Neural cell (in vitro differentiated cells): Measurements from ENCODE around the gene SULT1A2. TPM values are rescaled to one million over a fixed set of nuclear protein-coding genes. Genes with fewer than 3 reads are reported as not detected.

ENCODE experiments used
- H2AFZ ChIP-seq: fragments of 200-600, 300-800 bp; sonication (generic), shearing (Covaris generic); 2 replicates; pipeline ENCODE4 v1.6.0; 2014; ENCODE audit warnings: low read depth, mild to moderate bottlenecking, antibody characterized with exemption, low read length, moderate library complexity
- H3F3A ChIP-seq: fragments of 200-600 bp; shearing (Covaris generic); 2 replicates; pipeline ENCODE4 v1.6.1; 2016; ENCODE audit warnings: mild to moderate bottlenecking, moderate library complexity, mixed read lengths, antibody characterized with exemption, low read length; ENCODE audit not compliant: insufficient read depth, poor library complexity, severe bottlenecking
- H3K27ac ChIP-seq: fragments of 200-600, 300-800 bp; sonication (generic), shearing (Covaris generic); 2 replicates; pipeline ENCODE4 v1.5.1; 2014; ENCODE audit warnings: mild to moderate bottlenecking, low read length, moderate library complexity
- H3K27me3 ChIP-seq: fragments of 300-800, 200-600 bp; sonication (generic), shearing (Covaris generic); 2 replicates; pipeline ENCODE4 v1.6.0; 2014; ENCODE audit warnings: mild to moderate bottlenecking, low read depth, low read length, moderate library complexity; ENCODE audit not compliant: insufficient read depth
- H3K36me3 ChIP-seq: fragments of 300-800, 200-600 bp; sonication (generic), shearing (Covaris generic); 2 replicates; pipeline ENCODE4 v1.5.1; 2014; ENCODE audit warnings: mild to moderate bottlenecking, antibody characterized with exemption, low read length, moderate library complexity; ENCODE audit not compliant: insufficient read depth
- H3K4me2 ChIP-seq: fragments of 300-800, 200-600 bp; sonication (generic), shearing (Covaris generic); 2 replicates; pipeline ENCODE4 v1.6.0; 2014; ENCODE audit warnings: mild to moderate bottlenecking, low read length
- H3K4me3 ChIP-seq: fragments of 300-800, 200-600 bp; sonication (generic), shearing (Covaris generic); 2 replicates; pipeline ENCODE4 v1.5.1; 2014; ENCODE audit warnings: mild to moderate bottlenecking, low read length, moderate library complexity
- H3K79me2 ChIP-seq: fragments of 200-600 bp; shearing (Covaris generic); replicated peaks from 2 replicates; pipeline ENCODE4 v1.6.0; 2014; ENCODE audit warnings: mild to moderate bottlenecking, low read length, moderate library complexity; ENCODE audit not compliant: insufficient read depth
- H3K9ac ChIP-seq: fragments of 300-800, 200-600 bp; sonication (generic), shearing (Covaris generic); 2 replicates; pipeline ENCODE4 v1.6.1; 2016; ENCODE audit warnings: mild to moderate bottlenecking, low read length, mixed read lengths
- H3K9me2 ChIP-seq: fragments of 200-600 bp; shearing (Covaris generic); 2 replicates; pipeline ENCODE4 v1.6.1; 2016; ENCODE audit warnings: mild to moderate bottlenecking, low read length, mixed read lengths; ENCODE audit not compliant: insufficient read depth
- H3K9me3 ChIP-seq: fragments of 200-600, 300-800 bp; sonication (generic), shearing (Covaris generic); 2 replicates; pipeline ENCODE4 v1.6.1; 2016; ENCODE audit warnings: mild to moderate bottlenecking, mixed run types, low read length, moderate library complexity, mixed read lengths
- H4K20me1 ChIP-seq: fragments of 200-600 bp; shearing (Covaris generic); 2 replicates; pipeline ENCODE4 v1.6.1; 2016; ENCODE audit warnings: mild to moderate bottlenecking, mixed run types; ENCODE audit not compliant: insufficient read depth
- CTCF ChIP-seq: fragments of 450-650 bp; IDR thresholded peaks from 2 replicates; pipeline ENCODE4 v1.5.1; 2014; ENCODE audit warnings: antibody characterized with exemption, mild to moderate bottlenecking, moderate library complexity; ENCODE audit not compliant: poor library complexity, severe bottlenecking
- EP300 ChIP-seq: fragments of 450-650 bp; conservative IDR thresholded peaks from 2 replicates; pipeline ENCODE4 v1.6.1; 2014; ENCODE audit warnings: antibody characterized with exemption, mild to moderate bottlenecking, moderate library complexity; ENCODE audit not compliant: poor library complexity, severe bottlenecking
- EZH2 ChIP-seq: fragments of 200-600, 300-800 bp; shearing (Covaris generic), sonication (generic); IDR thresholded peaks from 2 replicates; pipeline ENCODE4 v1.6.1; 2014; ENCODE audit warnings: antibody characterized with exemption, low read length, borderline replicate concordance, mild to moderate bottlenecking; ENCODE audit not compliant: insufficient read depth, poor library complexity, severe bottlenecking
- MXI1 ChIP-seq: fragments of 450-650 bp; conservative IDR thresholded peaks from 2 replicates; pipeline ENCODE4 v1.6.1; 2014; ENCODE audit warnings: antibody characterized with exemption, mild to moderate bottlenecking; ENCODE audit not compliant: poor library complexity, severe bottlenecking
- POLR2AphosphoS5 ChIP-seq: IDR thresholded peaks from 2 replicates; pipeline ENCODE4 v1.6.1; 2012
- RAD21 ChIP-seq: fragments of 450-650 bp; conservative IDR thresholded peaks from 2 replicates; pipeline ENCODE4 v1.6.1; 2014; ENCODE audit warnings: antibody characterized with exemption, mild to moderate bottlenecking, moderate library complexity
- SMC3 ChIP-seq: fragments of 450-650 bp; conservative IDR thresholded peaks from 2 replicates; pipeline ENCODE4 v1.6.1; 2014; ENCODE audit warnings: antibody characterized with exemption, mild to moderate bottlenecking, moderate library complexity; ENCODE audit not compliant: poor library complexity
- TAF1 ChIP-seq: IDR thresholded peaks from 2 replicates; pipeline ENCODE4 v1.6.1; 2012; ENCODE audit warnings: low read depth
- polyA plus RNA-seq: library from polyadenylated mRNA; depleted of rRNA; stranded (reverse); fragments of >200 nt; gene quantifications from 2 replicates; pipeline ENCODE4 v1.2.3, GENCODE V29; 2014
- TF ChIP-seq, protein P1 (sequence below): IDR thresholded peaks from 2 replicates; pipeline ENCODE4 v1.6.1; 2012; ENCODE audit warnings: borderline replicate concordance

Gene SULT1A2
- polyA plus RNA-seq, 1 donor from 2014 or later = not detected

DNA sequence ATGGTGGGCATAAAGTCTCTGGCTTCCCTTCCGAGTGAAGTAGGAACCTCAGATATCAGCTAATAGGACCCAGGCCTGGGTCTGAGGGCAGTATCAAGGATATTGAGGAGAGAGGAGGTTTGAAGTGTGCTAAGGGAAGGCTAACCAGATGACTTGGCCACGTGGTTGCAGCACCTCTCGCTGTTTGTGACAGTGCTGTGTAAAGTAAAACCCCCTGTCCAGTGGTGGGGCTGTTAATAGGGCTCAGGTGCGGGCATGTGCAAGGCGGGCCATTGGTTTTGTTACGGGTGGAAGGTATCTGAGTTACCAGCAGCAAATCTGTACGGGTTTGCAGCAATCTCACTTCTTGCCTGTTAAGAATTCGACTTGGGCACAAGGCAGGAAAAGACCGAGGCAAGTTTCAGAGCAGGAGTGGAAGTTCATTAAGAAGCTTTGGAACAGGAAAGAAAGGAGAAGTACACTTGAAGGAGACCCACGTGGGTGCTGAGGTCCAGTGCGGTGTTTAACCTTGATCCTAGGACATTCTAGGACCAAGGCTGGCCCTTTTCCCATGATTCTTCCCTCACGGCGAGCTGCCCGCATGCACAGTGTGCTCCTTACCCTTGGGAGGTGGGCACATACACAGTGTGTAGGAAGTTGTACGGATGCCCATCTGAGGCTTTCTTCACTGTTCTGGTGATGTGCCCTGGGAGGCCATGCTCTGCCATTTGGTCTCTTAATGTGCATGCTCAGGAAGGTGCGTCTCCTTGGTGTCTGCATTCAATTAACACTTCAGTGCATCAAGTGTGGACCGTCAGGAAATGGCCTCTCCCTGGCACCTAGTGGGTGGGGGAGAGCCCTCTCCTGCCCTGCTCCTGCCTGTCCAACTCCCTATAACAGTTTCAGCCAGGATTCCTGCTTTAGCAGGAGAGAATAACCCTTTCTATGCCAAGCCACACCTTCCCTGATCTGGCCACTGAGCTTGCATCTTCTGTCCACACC lies 22.8 kb downstream of the SULT1A2 start:
- no peaks in the 10 kb centered on the region for H3K27me3 ChIP-seq
- no peak overlapping the region for H3K4me2 ChIP-seq
- no peaks in the 10 kb centered on the region for H3K9me2 ChIP-seq
- no peaks in the 10 kb centered on the region for H4K20me1 ChIP-seq
- no peaks in the 10 kb centered on the region for H3K9me3 ChIP-seq
- H3K4me3 ChIP-seq = no peak overlapping the region
- H3K79me2 ChIP-seq = no peaks in the 10 kb centered on the region
- no peak overlapping the region for H2AFZ ChIP-seq
- no peaks in the 10 kb centered on the region for H3F3A ChIP-seq
- no peaks in the 10 kb centered on the region for H3K36me3 ChIP-seq
- TF ChIP-seq RAD21 = no peak
- TF ChIP-seq POLR2AphosphoS5 = no peak
- no peak for TF ChIP-seq TAF1
- TF ChIP-seq, protein P1, sequence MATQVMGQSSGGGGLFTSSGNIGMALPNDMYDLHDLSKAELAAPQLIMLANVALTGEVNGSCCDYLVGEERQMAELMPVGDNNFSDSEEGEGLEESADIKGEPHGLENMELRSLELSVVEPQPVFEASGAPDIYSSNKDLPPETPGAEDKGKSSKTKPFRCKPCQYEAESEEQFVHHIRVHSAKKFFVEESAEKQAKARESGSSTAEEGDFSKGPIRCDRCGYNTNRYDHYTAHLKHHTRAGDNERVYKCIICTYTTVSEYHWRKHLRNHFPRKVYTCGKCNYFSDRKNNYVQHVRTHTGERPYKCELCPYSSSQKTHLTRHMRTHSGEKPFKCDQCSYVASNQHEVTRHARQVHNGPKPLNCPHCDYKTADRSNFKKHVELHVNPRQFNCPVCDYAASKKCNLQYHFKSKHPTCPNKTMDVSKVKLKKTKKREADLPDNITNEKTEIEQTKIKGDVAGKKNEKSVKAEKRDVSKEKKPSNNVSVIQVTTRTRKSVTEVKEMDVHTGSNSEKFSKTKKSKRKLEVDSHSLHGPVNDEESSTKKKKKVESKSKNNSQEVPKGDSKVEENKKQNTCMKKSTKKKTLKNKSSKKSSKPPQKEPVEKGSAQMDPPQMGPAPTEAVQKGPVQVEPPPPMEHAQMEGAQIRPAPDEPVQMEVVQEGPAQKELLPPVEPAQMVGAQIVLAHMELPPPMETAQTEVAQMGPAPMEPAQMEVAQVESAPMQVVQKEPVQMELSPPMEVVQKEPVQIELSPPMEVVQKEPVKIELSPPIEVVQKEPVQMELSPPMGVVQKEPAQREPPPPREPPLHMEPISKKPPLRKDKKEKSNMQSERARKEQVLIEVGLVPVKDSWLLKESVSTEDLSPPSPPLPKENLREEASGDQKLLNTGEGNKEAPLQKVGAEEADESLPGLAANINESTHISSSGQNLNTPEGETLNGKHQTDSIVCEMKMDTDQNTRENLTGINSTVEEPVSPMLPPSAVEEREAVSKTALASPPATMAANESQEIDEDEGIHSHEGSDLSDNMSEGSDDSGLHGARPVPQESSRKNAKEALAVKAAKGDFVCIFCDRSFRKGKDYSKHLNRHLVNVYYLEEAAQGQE = no peak
- TF ChIP-seq EP300 = no peak
- TF ChIP-seq EZH2 = no peak
- TF ChIP-seq CTCF = no peak
- TF ChIP-seq SMC3 = no peak
- no peak for TF ChIP-seq MXI1
- no peak overlapping the region for H3K27ac ChIP-seq
- H3K9ac ChIP-seq = no peak overlapping the region

GRCh38 chr16:28572696-28573510 lies 23.9 kb downstream of the SULT1A2 start:
- H3K27ac ChIP-seq = no peak overlapping the region
- no peak overlapping the region for H3K4me2 ChIP-seq

More at GRCh38 chr16:28572696-28573510, 23.9 kb downstream of the SULT1A2 start:
- Histone ChIP-seq H3K9ac (no peak overlapping the region), H3K9me3 (no peaks in the 10 kb centered on the region), H3F3A (no peaks in the 10 kb centered on the region), H2AFZ (no peak overlapping the region), H4K20me1 (no peaks in the 10 kb centered on the region), H3K4me3 (no peak overlapping the region), H3K79me2 (no peaks in the 10 kb centered on the region), H3K9me2 (no peaks in the 10 kb centered on the region), H3K36me3 (no peaks in the 10 kb centered on the region), H3K27me3 (no peaks in the 10 kb centered on the region)
- TF ChIP-seq CTCF (no peak), EP300 (no peak), MXI1 (no peak), RAD21 (no peak)
